B cell (primary cell): Measurements from ENCODE around the gene BRD1. TPM values are rescaled to one million over a fixed set of nuclear protein-coding genes. Genes with fewer than 3 reads are reported as not detected.

Experiments
- ATAC-seq: fragments of 200-7000 bp; cut with Tn5 transposase; one replicate; pipeline ENCODE4 v1.10.0; 2021; ENCODE audit warnings: low read depth, mild to moderate bottlenecking, moderate number of reproducible peaks, moderate library complexity
- CTCF ChIA-PET: fragments of 350-600 bp; sonication (Branson Sonifier 250); formaldehyde crosslinking; loops from one replicate; lab custom pipeline; 2021; ENCODE audit warnings: antibody characterized with exemption, inconsistent platforms; lab: Charles Lee
- POLR2A ChIA-PET: fragments of 350-600 bp; sonication (Branson Sonifier 250); formaldehyde crosslinking; loops from one replicate; lab custom pipeline; 2021; ENCODE audit warnings: antibody characterized with exemption; lab: Charles Lee
- DNase-seq: peaks from one replicate; pipeline ENCODE4 v3.0.0; 2013
- H2AFZ ChIP-seq: 2 replicates; pipeline ENCODE4 v1.6.1; 2012; ENCODE audit warnings: mild to moderate bottlenecking, low read depth, low read length; ENCODE audit not compliant: insufficient read depth, poor library complexity, severe bottlenecking
- H3K27ac ChIP-seq, 2 donors: 1 replicate in 1 of 2; 2 replicates in 1 of 2; pipeline ENCODE4 v1.5.1; 2012 to 2013; ENCODE audit warnings: low read length in 2 of 2, mild to moderate bottlenecking in 2 of 2, moderate library complexity in 1 of 2
- H3K27me3 ChIP-seq, 4 experiments: fragments of 200-600 bp in 1 of 4; sonication (generic) in 1 of 4; replicated peaks in 1 of 4; 1 replicate in 2 of 4; 2 replicates in 2 of 4; pipeline versions ENCODE4 v1.6.1 to v1.7.0; 2013 to 2016; ENCODE audit warnings: low read length in 3 of 4, mild to moderate bottlenecking in 2 of 4, mixed read lengths in 1 of 4, moderate library complexity in 1 of 4; ENCODE audit not compliant: insufficient read depth in 4 of 4, control insufficient read depth in 3 of 4; ENCODE audit errors: control extremely low read depth in 1 of 4
- H3K36me3 ChIP-seq, 2 experiments: replicated peaks in 1 of 2; 1 replicate in 1 of 2; 2 replicates in 1 of 2; pipeline versions ENCODE4 v1.6.1 to v1.7.1; 2013; ENCODE audit warnings: low read length in 1 of 2; ENCODE audit not compliant: insufficient read depth in 2 of 2, control insufficient read depth in 1 of 2; ENCODE audit errors: control extremely low read depth in 1 of 2, extremely low read depth in 1 of 2
- H3K4me1 ChIP-seq, 2 donors: fragments of 200-600 bp in 1 of 2; sonication (generic) in 1 of 2; 1 replicate in 1 of 2; 2 replicates in 1 of 2; pipeline versions ENCODE4 v1.5.1 to v1.6.1; 2013 to 2017; ENCODE audit warnings: low read length in 2 of 2; ENCODE audit not compliant: control insufficient read depth in 2 of 2, insufficient read depth in 2 of 2
- H3K4me2 ChIP-seq: replicated peaks from 2 replicates; pipeline ENCODE3; 2012; ENCODE audit warnings: mild to moderate bottlenecking, low read depth, low read length; ENCODE audit not compliant: poor library complexity, severe bottlenecking
- H3K4me3 ChIP-seq, 5 experiments: fragments of 200-600 bp in 1 of 5; sonication (generic) in 1 of 5; 1 replicate in 3 of 5; 2 replicates in 2 of 5; pipeline versions ENCODE4 v1.5.1 to v1.7.0; 2011 to 2016; ENCODE audit warnings: low read length in 4 of 5, mild to moderate bottlenecking in 4 of 5, low read depth in 2 of 5, control low read depth in 1 of 5, moderate library complexity in 1 of 5; ENCODE audit not compliant: insufficient read depth in 1 of 5; ENCODE audit errors: control extremely low read depth in 1 of 5, extremely low read depth in 1 of 5
- H3K79me2 ChIP-seq: fragments of 200-600 bp; sonication (generic); one replicate; pipeline ENCODE4 v1.6.0; 2016; ENCODE audit warnings: low read length; ENCODE audit not compliant: control insufficient read depth, insufficient read depth
- H3K9ac ChIP-seq: fragments of 200-600 bp; sonication (generic); 2 replicates; pipeline ENCODE4 v1.6.1; 2017; ENCODE audit warnings: mild to moderate bottlenecking, low read length, moderate library complexity
- H3K9me3 ChIP-seq, 3 donors: one replicate each; pipeline versions ENCODE4 v1.6.1 to v1.7.1; 2013; ENCODE audit warnings: low read length in 2 of 3; ENCODE audit not compliant: control insufficient read depth in 2 of 3, insufficient read depth in 1 of 3; ENCODE audit errors: control extremely low read depth in 1 of 3
- H4K20me1 ChIP-seq: 2 replicates; pipeline ENCODE4 v1.6.0; 2012; ENCODE audit warnings: mild to moderate bottlenecking, low read length; ENCODE audit not compliant: insufficient read depth, control insufficient read depth, poor library complexity, severe bottlenecking
- H3K27ac Mint-ChIP-seq: one replicate; pipeline ENCODE4 v1.8.0; 2021; ENCODE audit warnings: mixed read lengths
- H3K27me3 Mint-ChIP-seq: one replicate; pipeline ENCODE4 v1.8.0; 2021; ENCODE audit warnings: mixed read lengths
- H3K4me1 Mint-ChIP-seq: one replicate; pipeline ENCODE4 v1.8.0; 2021; ENCODE audit warnings: mixed read lengths
- H3K4me3 Mint-ChIP-seq: one replicate; pipeline ENCODE4 v1.8.0; 2021; ENCODE audit warnings: mixed read lengths
- H3K9me3 Mint-ChIP-seq: one replicate; pipeline ENCODE4 v1.8.0; 2022; ENCODE audit warnings: mixed read lengths; ENCODE audit not compliant: insufficient read depth
- CTCF ChIP-seq: fragments of 200-600 bp; IDR thresholded peaks from one replicate; pipeline ENCODE4 v1.8.0; 2022; ENCODE audit warnings: antibody characterized with exemption, mild to moderate bottlenecking
- EZH2 ChIP-seq: IDR thresholded peaks from 2 replicates; pipeline ENCODE4 v1.6.1; 2012; ENCODE audit warnings: borderline replicate concordance, low read depth, mild to moderate bottlenecking, moderate library complexity, low read length; ENCODE audit not compliant: insufficient read depth, poor library complexity, severe bottlenecking
- WGBS: methylation state at CpG from one replicate; pipeline ENCODE4 v1.1.5; 2013; ENCODE audit warnings: missing lambda C conversion rate; ENCODE audit not compliant: insufficient coverage; 5-methylcytosine and 5-hydroxymethylcytosine counted together
- intact Hi-C: fragments of 100-400 bp; cut with micrococcal nuclease; formaldehyde crosslinking; loops from one replicate; pipeline ENCODE4 v1.10.0; 2022
- polyA plus RNA-seq: library from polyadenylated mRNA; depleted of rRNA; stranded (reverse); fragments of >200 nt; gene quantifications from 2 replicates; pipeline ENCODE4 v1.2.3, GENCODE V29; 2012
- total RNA-seq, 2 donors: library from RNA; stranded (reverse); fragments of 120-200 nt in 1 of 2; gene quantifications; 1 replicate in 1 of 2; 2 replicates in 1 of 2; pipeline versions ENCODE4 v1.2.3 to v1.2.4, GENCODE V29; 2013 to 2022

Gene BRD1
- total and polyA plus RNA-seq, 2 donors (not counting 1 experiment from before 2014, with no cell fraction given): 16.9 to 73.3 TPM

- no peak overlapping the region for H3K4me3 Mint-ChIP-seq
Measured at GRCh38 chr22:49781289-49781782, 46.3 kb downstream of the BRD1 start.

More at GRCh38 chr22:49781289-49781782, 46.3 kb downstream of the BRD1 start:
- no peak for TF ChIP-seq EZH2
- no peak for TF ChIP-seq CTCF
- WGBS: 85% methylated on average over 16 of the region's 16 CpGs
- intact Hi-C loops: no loop called here
- Histone ChIP-seq H3K36me3 (peaks cover 10 to 65% of the 10 kb centered on the region in 2 experiments), H2AFZ (no peak overlapping the region), H3K27me3 (no peaks in the 10 kb centered on the region), H3K4me3 (no peak overlapping the region), H3K9me3 (no peaks in the 10 kb centered on the region), H3K4me1 (no peaks in the 10 kb centered on the region), H3K27ac (no peak overlapping the region), H4K20me1 (peaks cover 96% of the 10 kb centered on the region), H3K79me2 (peaks cover 50% of the 10 kb centered on the region), H3K9ac (no peak overlapping the region), H3K4me2 (no peak overlapping the region)
- Mint-ChIP-seq H3K27ac (no peak overlapping the region), H3K27me3 (no peaks in the 10 kb centered on the region), H3K4me1 (no peaks in the 10 kb centered on the region), H3K9me3 (no peaks in the 10 kb centered on the region)
- DNase-seq (no peak), ATAC-seq (no peak)
- CTCF ChIA-PET: no interaction called here
- POLR2A ChIA-PET: no interaction called here
